GM21619 (cell line): ENCODE data around the gene ARHGAP26.

Experiments used
- ATAC-seq: cut with Tn5 transposase; IDR thresholded peaks from one replicate; pipeline ENCODE4 v1.9.1; 2021; ENCODE audit not compliant: unreplicated experiment

ARHGAP26 gene

GRCh38 chr5:143249851-143250250 lies 479.7 kb downstream of the ARHGAP26 start:
- ATAC-seq = no peak

GRCh38 chr5:143251190-143251589 lies 481.0 kb downstream of the ARHGAP26 start:
- peak; percentile 66 for ATAC-seq

- ATAC-seq = no peak
Observed at GRCh38 chr5:143251946-143252345, 481.8 kb downstream of the ARHGAP26 start.

- no peak for ATAC-seq
Observed at GRCh38 chr5:143254819-143255218, 484.6 kb downstream of the ARHGAP26 start.

GRCh38 chr5:143258559-143259253 lies 488.5 kb downstream of the ARHGAP26 start:
- ATAC-seq = no peak

GRCh38 chr5:143259254-143259605 lies 489.1 kb downstream of the ARHGAP26 start:
- ATAC-seq = no peak

- no peak for ATAC-seq
Observed at GRCh38 chr5:143261748-143262392, 491.7 kb downstream of the ARHGAP26 start.

GRCh38 chr5:143262393-143263174 lies 492.4 kb downstream of the ARHGAP26 start:
- peak; percentile 78 for ATAC-seq

GRCh38 chr5:143263272-143263810 lies 493.2 kb downstream of the ARHGAP26 start:
- ATAC-seq = no peak

- ATAC-seq = no peak
Observed at GRCh38 chr5:143265995-143266394, 495.8 kb downstream of the ARHGAP26 start.

- ATAC-seq = no peak
Observed at GRCh38 chr5:143267186-143267585, 497.0 kb downstream of the ARHGAP26 start.

GRCh38 chr5:143268388-143268787 lies 498.2 kb downstream of the ARHGAP26 start:
- ATAC-seq = no peak

- ATAC-seq = peak; percentile 60
Observed at GRCh38 chr5:143271431-143271830, 501.3 kb downstream of the ARHGAP26 start.

GRCh38 chr5:143274952-143275351 lies 504.8 kb downstream of the ARHGAP26 start:
- ATAC-seq = no peak

GRCh38 chr5:143275512-143276363 lies 505.6 kb downstream of the ARHGAP26 start:
- ATAC-seq = no peak

GRCh38 chr5:143277536-143277935 lies 507.4 kb downstream of the ARHGAP26 start:
- no peak for ATAC-seq
